ENCODE results near the gene PCGF3. TPM values are rescaled to one million over a fixed set of nuclear protein-coding genes. Genes with fewer than 3 reads are reported as not detected.
"Not testable (repeated sequence)": the region's sequence is repeated elsewhere in the genome, so short reads cannot be mapped to it uniquely, and the experiment has no call there.

The PCGF3 gene
- total RNA-seq, 1 donor from 2014 or later: 31.0 TPM

GRCh38 chr4:742096-742741 lies 36.6 kb downstream of the PCGF3 start:
- H3K27me3 Mint-ChIP-seq (ENCODE audit: insufficient read depth): no peaks in the 10 kb centered on the region
- no peak overlapping the region for H3K4me3 Mint-ChIP-seq
- intact Hi-C loops (cut with micrococcal nuclease): loop anchor here (2.0 to 5.0 kb wide), 4 partner anchors 137 to 267 kb away; partner anchors contain the start of genes GAK, IDUA and TMEM175
- no peaks in the 10 kb centered on the region for H3K9me3 Mint-ChIP-seq
- no peaks in the 10 kb centered on the region for H3K4me1 Mint-ChIP-seq (ENCODE audit: low read depth)
- H3K27ac Mint-ChIP-seq: no peak overlapping the region
- DNase-seq (ENCODE audit: low spot score): no peak
- H3K36me3 Mint-ChIP-seq (ENCODE audit: low read depth): peaks cover 2% of the 10 kb centered on the region

DNA sequence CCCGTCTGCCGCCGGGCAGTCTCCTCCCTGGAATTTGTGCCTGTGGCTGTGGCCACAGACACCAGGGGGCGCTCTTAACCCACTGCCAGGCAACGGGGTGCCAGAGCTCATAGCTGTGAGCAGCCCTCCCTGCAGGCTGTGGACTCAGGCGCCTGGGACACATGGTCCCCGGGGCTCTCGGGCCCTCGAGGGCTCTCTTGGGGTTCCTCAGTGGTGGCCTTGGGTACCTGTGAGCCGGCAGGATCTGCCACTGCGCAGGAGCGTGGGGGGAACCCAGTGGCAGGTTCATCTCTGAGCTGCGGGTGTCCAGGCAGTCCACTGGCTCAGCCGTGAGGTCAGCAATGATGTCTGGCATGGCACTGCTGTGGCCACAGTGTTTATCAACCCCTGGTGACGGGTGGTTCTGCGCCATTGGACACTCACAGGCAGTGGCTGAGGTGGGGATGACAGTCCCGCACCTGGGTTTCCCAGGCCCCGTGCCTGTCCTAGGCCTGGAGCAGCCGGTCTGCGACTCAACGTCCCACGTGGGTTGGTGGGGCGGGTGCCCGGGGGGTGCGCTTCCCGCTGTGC lies 37.2 kb downstream of the PCGF3 start:
- Mint-ChIP-seq H3K4me3 (no peak overlapping the region), H3K4me1 (ENCODE audit: low read depth) (no peaks in the 10 kb centered on the region), H3K9me3 (no peaks in the 10 kb centered on the region), H3K27ac (no peak overlapping the region), H3K36me3 (ENCODE audit: low read depth) (peaks cover 5% of the 10 kb centered on the region), H3K27me3 (ENCODE audit: insufficient read depth) (no peaks in the 10 kb centered on the region)
- peak; percentile 63 for DNase-seq (ENCODE audit: low spot score)
- intact Hi-C loops (cut with micrococcal nuclease): loop anchor here (2.0 to 5.0 kb wide), 4 partner anchors 136 to 266 kb away; partner anchors contain the start of genes GAK, IDUA and TMEM175

- Mint-ChIP-seq H3K9me3 (no peaks in the 10 kb centered on the region), H3K27ac (no peak overlapping the region), H3K36me3 (ENCODE audit: low read depth) (peaks cover 9% of the 10 kb centered on the region), H3K4me1 (ENCODE audit: low read depth) (no peaks in the 10 kb centered on the region), H3K27me3 (ENCODE audit: insufficient read depth) (no peaks in the 10 kb centered on the region), H3K4me3 (no peak overlapping the region)
- no peak for DNase-seq (ENCODE audit: low spot score)
- intact Hi-C loops (cut with micrococcal nuclease): loop anchor here (2.0 to 5.0 kb wide), 4 partner anchors 135 to 265 kb away; partner anchors contain the start of genes GAK, IDUA and TMEM175
Observed at GRCh38 chr4:743463-744211, 38.0 kb downstream of the PCGF3 start.

DNA sequence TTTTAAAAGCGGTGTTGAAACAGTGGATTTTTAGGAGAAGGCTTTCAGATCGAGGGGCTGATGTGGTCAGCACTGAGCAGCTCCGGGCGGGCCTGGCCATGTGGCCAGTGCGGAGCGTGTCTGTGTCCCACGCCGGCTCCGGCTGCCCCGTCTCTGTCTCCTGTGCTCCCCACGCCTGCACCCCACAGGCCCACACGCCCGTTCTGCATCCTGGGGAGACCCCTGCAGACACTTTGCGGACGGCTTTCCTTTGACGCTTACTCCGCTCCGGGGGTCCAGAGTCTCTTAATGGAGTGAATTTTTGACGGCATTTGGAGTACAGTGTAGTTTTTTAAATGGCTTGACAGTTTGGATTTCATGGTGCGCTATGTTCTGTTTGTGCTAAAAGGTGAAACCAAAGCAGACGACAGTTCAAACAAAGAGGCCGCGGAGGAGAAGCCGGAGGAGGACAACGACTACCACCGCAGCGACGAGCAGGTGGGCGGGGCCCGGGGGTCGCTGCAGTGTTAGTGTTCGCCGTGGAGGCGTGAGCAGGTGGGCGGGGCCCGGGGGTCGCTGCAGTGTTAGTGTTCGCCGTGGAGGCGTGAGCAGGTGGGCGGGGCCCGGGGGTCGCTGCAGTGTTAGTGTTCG lies 38.7 kb downstream of the PCGF3 start:
- Mint-ChIP-seq H3K27ac (no peak overlapping the region), H3K36me3 (ENCODE audit: low read depth) (peaks cover 12% of the 10 kb centered on the region), H3K9me3 (no peaks in the 10 kb centered on the region), H3K4me3 (no peak overlapping the region), H3K27me3 (ENCODE audit: insufficient read depth) (no peaks in the 10 kb centered on the region), H3K4me1 (ENCODE audit: low read depth) (no peaks in the 10 kb centered on the region)
- no peak for DNase-seq (ENCODE audit: low spot score)
- intact Hi-C loops (cut with micrococcal nuclease): loop anchor here (5.0 kb wide), 1 partner anchor 188 kb away; the partner anchor contains the start of genes GAK and TMEM175

DNA sequence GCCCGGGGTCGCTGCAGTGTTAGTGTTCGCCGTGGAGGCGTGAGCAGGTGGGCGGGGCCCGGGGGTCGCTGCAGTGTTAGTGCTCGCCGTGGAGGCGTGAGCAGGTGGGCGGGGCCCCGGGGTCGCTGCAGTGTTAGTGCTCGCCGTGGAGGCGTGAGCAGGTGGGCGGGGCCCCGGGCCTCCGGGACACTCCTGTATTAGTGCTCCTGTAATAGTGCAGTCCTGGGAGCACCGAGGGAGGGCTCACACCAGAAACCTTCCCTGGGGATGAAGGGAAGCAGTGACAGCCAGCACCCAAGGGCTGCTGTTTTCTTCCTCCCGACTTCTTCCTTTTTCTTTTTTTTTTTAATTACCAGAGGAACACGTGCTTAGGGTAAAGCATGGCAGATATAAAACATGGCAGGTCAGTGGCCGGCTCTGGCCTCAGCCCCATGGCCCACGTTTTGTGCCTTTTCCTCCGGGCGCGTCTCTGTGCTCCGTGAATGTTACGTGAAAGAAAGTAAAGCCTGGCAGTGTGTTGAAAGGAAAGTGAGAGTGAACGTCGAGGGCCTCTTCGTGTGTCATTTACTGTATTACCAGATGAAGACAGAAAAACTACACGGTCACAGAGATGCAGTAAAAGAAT lies 42.0 kb downstream of the PCGF3 start:
- H3K9me3 Mint-ChIP-seq: no peaks in the 10 kb centered on the region
- intact Hi-C loops (cut with micrococcal nuclease): no loop called here
- no peak for DNase-seq (ENCODE audit: low spot score)
- no peaks in the 10 kb centered on the region for H3K4me1 Mint-ChIP-seq (ENCODE audit: low read depth)
- H3K4me3 Mint-ChIP-seq: no peak overlapping the region
- H3K36me3 Mint-ChIP-seq (ENCODE audit: low read depth): peaks cover 21% of the 10 kb centered on the region
- no peaks in the 10 kb centered on the region for H3K27me3 Mint-ChIP-seq (ENCODE audit: insufficient read depth)
- H3K27ac Mint-ChIP-seq: no peak overlapping the region

DNA sequence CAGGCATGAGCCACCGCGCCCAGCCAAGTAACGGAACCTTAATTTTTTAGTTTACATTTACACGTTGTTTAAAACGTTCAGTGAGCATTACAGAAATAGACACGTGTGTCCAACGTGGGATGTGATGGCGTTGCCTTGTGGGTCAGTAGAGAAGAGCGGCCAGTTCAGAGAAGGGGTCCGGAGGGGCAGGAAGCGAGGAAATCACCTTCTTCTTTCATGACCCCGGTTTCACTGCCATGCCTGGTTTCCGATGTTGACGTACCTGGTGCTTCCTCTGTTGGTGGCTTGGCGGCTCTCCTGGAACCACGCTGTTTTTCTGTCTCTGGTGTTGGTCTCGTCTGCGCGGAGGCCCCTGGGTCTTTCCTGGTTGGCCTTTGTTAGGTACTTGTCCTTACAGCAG lies 42.8 kb downstream of the PCGF3 start:
- Mint-ChIP-seq H3K27ac (no peak overlapping the region), H3K36me3 (ENCODE audit: low read depth) (peaks cover 23% of the 10 kb centered on the region), H3K4me1 (ENCODE audit: low read depth) (no peaks in the 10 kb centered on the region), H3K27me3 (ENCODE audit: insufficient read depth) (no peaks in the 10 kb centered on the region), H3K4me3 (no peak overlapping the region), H3K9me3 (no peaks in the 10 kb centered on the region)
- intact Hi-C loops (cut with micrococcal nuclease): no loop called here
- DNase-seq (ENCODE audit: low spot score): no peak

DNA sequence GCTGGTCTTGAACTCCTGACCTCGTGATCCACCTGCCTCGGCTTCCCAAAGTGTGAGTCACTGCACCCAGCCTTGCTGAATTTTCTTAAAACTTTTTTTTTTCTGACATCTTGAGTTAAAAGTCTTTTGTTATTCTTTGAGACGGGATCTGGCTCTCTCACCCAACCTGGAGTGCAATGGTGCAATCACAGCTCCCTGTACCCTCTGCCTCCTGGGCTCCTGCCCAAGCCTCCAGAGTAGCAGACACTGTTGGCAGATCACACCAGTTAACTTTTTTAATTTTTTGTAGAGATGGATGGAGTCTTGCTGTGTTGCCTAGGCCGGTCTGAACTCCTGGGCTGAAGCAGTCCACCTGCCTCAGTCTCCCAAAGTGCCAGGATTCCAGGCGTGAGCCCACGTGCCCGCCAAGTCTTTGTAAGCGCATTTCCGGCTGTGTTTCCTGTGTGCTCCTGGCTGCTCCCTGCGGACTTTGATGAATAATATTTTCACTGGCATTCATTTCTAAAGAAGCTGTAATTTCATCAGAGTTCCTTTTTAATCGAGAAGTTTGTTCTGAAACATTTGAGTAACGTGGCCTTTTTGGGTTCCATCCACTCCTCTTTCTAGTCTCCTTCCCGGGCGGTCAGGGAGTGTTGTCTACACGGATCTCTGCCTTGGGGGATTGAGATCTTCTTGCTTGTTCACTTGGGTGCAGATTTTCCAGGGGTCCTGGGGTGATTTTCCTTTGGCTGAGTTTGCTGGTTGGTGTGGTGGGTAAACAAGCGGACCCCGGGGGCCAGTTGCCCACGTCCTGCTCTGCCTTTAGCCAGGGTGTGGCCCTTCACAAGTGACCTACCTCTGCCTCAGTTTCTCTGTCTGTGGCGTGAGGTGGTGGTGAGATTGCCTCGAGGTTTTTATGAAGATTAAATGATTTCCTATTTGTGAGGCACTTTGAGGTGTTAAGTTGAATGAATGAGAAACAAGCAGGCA lies 44.4 kb downstream of the PCGF3 start:
- H3K4me3 Mint-ChIP-seq: no peak overlapping the region
- H3K4me1 Mint-ChIP-seq (ENCODE audit: low read depth): no peaks in the 10 kb centered on the region
- no peaks in the 10 kb centered on the region for H3K9me3 Mint-ChIP-seq
- H3K27ac Mint-ChIP-seq: no peak overlapping the region
- DNase-seq (ENCODE audit: low spot score): no peak
- intact Hi-C loops (cut with micrococcal nuclease): no loop called here
- no peaks in the 10 kb centered on the region for H3K27me3 Mint-ChIP-seq (ENCODE audit: insufficient read depth)
- H3K36me3 Mint-ChIP-seq (ENCODE audit: low read depth): peaks cover 21% of the 10 kb centered on the region

DNA sequence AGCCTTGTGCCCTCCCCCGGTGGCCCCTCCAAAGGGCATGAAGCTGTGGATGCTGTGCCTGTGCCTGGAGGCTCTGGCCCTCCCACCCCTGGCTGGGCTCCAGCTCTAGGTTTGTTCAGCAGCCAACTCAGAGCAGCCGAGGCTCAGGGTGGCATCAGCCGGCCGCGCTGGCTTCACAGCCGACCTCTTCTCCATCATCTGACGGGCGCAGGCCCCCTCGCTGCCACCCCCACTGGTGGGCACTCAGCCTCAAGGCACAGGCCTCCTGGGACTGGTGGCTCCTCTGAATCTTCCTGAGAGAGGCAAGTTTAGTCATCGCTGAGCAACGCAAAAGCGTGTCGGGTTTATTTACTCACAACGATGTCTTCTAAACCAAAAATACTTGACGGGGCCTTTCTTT lies 46.0 kb downstream of the PCGF3 start:
- intact Hi-C loops (cut with micrococcal nuclease): no loop called here
- no peaks in the 10 kb centered on the region for H3K27me3 Mint-ChIP-seq (ENCODE audit: insufficient read depth)
- no peak overlapping the region for H3K27ac Mint-ChIP-seq
- no peak for DNase-seq (ENCODE audit: low spot score)
- no peaks in the 10 kb centered on the region for H3K9me3 Mint-ChIP-seq
- peaks cover 21% of the 10 kb centered on the region for H3K36me3 Mint-ChIP-seq (ENCODE audit: low read depth)
- H3K4me3 Mint-ChIP-seq: no peak overlapping the region
- H3K4me1 Mint-ChIP-seq (ENCODE audit: low read depth): no peaks in the 10 kb centered on the region

DNA sequence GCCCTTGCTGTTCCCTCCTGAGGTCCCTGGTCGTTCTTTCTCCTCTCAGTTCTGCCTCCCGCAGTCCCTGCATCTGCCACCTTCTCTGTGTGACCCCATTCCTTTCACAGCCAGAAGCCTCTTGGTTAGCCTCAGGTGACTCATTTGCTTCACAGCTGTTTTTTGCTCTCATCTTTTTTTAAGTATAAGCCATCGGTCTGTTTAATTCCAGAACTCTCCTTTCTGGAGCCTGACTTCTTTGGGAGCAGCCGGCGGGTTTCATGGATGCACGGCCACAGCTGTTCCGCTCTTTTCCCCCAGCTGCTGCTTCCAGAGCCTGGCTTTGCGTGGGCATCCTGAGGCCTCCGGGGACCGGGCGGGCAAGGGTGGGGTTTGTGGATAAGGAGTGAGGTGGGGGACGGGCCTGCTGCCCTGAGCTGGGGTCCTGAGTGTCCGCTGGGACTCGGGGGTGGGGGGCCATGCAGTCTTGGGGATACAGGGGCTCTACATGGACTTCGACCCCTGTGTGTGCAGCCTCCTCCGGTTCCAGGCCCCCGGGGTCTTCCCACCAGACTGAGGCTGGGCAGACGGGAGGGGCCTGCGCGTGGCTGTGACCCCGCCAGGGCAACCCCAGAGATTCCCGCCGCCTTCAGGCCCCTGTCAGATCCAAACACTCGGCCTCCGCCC lies 46.7 kb downstream of the PCGF3 start:
- Mint-ChIP-seq H3K27ac (no peak overlapping the region), H3K4me1 (ENCODE audit: low read depth) (no peaks in the 10 kb centered on the region), H3K27me3 (ENCODE audit: insufficient read depth) (no peaks in the 10 kb centered on the region), H3K36me3 (ENCODE audit: low read depth) (peaks cover 21% of the 10 kb centered on the region), H3K4me3 (no peak overlapping the region), H3K9me3 (no peaks in the 10 kb centered on the region)
- intact Hi-C loops (cut with micrococcal nuclease): no loop called here
- no peak for DNase-seq (ENCODE audit: low spot score)

GRCh38 chr4:753186-753585 lies 47.6 kb downstream of the PCGF3 start:
- H3K9me3 Mint-ChIP-seq; H3K27ac Mint-ChIP-seq; DNase-seq (ENCODE audit: low spot score); intact Hi-C loops (cut with micrococcal nuclease); H3K4me1 Mint-ChIP-seq (ENCODE audit: low read depth); H3K4me3 Mint-ChIP-seq; H3K27me3 Mint-ChIP-seq (ENCODE audit: insufficient read depth): not testable (repeated sequence)
- H3K36me3 Mint-ChIP-seq (ENCODE audit: low read depth): peaks cover 17% of the 10 kb centered on the region

DNA sequence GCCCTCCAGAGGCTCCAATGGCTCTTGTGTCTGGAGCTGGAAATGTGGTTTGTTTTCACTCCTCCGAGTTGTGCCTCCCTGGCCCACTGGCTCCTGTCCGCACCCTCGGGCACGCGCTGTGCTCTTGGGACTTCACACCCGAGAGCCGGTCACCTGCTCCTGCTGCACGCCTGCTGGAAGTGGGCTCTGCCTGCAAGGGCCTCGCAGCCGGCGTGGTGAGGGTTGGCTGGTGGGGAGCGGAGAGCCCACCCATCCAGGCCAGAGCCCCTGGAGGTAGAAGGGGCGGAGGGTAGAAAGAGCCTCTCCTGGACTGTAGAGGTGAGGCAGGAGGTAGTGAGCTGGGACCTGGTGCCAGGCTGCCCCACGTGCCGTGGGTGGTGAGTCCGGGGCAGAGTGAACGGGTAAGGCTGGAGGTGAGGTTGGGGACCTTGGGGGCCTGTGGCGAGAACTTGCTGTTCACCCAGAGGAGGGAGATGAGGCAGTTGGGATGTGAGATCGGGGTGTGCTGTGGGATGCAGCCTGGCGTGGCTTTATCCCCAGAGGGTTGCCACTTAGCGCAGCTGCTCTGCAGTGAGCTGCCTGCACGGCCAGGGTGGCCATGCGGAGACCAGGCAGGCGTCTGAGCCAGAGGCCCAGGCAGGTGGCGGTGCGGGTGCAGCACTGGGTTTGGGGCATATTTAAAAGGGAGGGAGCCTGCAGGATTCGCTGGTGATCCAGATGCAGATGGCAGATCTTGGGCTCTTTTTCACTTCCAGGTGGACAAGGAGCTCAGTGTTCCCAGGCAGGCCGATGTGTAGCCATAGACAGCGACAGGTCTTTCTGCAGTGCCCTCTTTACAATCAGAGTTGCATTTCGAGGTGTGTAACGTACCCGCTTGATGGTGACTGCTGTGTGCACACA lies 48.8 kb downstream of the PCGF3 start:
- Mint-ChIP-seq H3K27ac (peak overlapping the region; percentile 23), H3K4me1 (ENCODE audit: low read depth) (no peaks in the 10 kb centered on the region), H3K4me3 (no peak overlapping the region), H3K9me3 (no peaks in the 10 kb centered on the region), H3K36me3 (ENCODE audit: low read depth) (peaks cover 12% of the 10 kb centered on the region), H3K27me3 (ENCODE audit: insufficient read depth) (no peaks in the 10 kb centered on the region)
- intact Hi-C loops (cut with micrococcal nuclease): no loop called here
- no peak for DNase-seq (ENCODE audit: low spot score)
